ENCODE measurements around the gene CHCHD6. TPM values are rescaled to one million over a fixed set of nuclear protein-coding genes. Genes with fewer than 3 reads are reported as not detected.

The CHCHD6 gene
- polyA plus RNA-seq, 1 donor from 2014 or later, result 102 TPM

DNA sequence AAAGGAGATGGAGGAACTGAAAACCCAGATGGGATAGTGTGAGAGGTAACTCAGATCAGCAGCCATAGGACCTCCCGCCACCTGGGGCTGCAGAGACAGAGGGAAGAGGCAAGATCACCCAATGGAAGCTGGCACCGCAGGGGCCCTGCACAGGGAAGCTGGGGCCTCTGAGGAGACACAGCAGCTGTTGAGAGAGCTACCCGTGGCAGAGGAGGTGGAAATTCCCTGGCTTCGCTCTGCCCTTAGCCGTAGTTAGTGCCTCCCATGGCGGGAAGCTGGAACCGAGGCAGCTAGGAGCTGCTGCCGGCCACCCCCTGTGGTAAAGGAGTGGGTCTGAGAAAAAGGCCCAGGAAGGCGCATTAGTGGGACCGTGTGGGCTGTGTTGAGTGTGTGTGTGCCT lies 260.9 kb downstream of the CHCHD6 start:
- no peaks in the 10 kb centered on the region for H3K79me2 ChIP-seq (replicated peaks; ENCODE audit: insufficient read depth, low read length)
- H4K20me1 ChIP-seq (ENCODE audit: insufficient read depth), result no peaks in the 10 kb centered on the region
- no peak overlapping the region for H3K27ac ChIP-seq (ENCODE audit: low read length)
- no peak overlapping the region for H2AFZ ChIP-seq (ENCODE audit: low read depth, low read length)
- no peaks in the 10 kb centered on the region for H3K9me2 ChIP-seq (ENCODE audit: insufficient read depth, low read length)
- no peaks in the 10 kb centered on the region for H3K36me3 ChIP-seq (ENCODE audit: insufficient read depth, low read length)
- TF ChIP-seq TAF1 (IDR thresholded peaks at IDR 0.05; ENCODE audit: low read depth) (no peak), POLR2AphosphoS5 (IDR thresholded peaks at IDR 0.05) (no peak), EZH2 (IDR thresholded peaks at IDR 0.05; ENCODE audit: borderline replicate concordance, insufficient read depth, low read length, poor library complexity, severe bottlenecking) (no peak), RAD21 (conservative IDR thresholded peaks at IDR 0.05) (no peak), SMC3 (conservative IDR thresholded peaks at IDR 0.05; ENCODE audit: poor library complexity) (no peak), EP300 (conservative IDR thresholded peaks at IDR 0.05; ENCODE audit: poor library complexity, severe bottlenecking) (no peak), MXI1 (conservative IDR thresholded peaks at IDR 0.05; ENCODE audit: poor library complexity, severe bottlenecking) (no peak)
- TF ChIP-seq, protein P1, sequence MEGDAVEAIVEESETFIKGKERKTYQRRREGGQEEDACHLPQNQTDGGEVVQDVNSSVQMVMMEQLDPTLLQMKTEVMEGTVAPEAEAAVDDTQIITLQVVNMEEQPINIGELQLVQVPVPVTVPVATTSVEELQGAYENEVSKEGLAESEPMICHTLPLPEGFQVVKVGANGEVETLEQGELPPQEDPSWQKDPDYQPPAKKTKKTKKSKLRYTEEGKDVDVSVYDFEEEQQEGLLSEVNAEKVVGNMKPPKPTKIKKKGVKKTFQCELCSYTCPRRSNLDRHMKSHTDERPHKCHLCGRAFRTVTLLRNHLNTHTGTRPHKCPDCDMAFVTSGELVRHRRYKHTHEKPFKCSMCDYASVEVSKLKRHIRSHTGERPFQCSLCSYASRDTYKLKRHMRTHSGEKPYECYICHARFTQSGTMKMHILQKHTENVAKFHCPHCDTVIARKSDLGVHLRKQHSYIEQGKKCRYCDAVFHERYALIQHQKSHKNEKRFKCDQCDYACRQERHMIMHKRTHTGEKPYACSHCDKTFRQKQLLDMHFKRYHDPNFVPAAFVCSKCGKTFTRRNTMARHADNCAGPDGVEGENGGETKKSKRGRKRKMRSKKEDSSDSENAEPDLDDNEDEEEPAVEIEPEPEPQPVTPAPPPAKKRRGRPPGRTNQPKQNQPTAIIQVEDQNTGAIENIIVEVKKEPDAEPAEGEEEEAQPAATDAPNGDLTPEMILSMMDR (IDR thresholded peaks at IDR 0.05; ENCODE audit: poor library complexity, severe bottlenecking), result no peak
- TF ChIP-seq, protein P2, sequence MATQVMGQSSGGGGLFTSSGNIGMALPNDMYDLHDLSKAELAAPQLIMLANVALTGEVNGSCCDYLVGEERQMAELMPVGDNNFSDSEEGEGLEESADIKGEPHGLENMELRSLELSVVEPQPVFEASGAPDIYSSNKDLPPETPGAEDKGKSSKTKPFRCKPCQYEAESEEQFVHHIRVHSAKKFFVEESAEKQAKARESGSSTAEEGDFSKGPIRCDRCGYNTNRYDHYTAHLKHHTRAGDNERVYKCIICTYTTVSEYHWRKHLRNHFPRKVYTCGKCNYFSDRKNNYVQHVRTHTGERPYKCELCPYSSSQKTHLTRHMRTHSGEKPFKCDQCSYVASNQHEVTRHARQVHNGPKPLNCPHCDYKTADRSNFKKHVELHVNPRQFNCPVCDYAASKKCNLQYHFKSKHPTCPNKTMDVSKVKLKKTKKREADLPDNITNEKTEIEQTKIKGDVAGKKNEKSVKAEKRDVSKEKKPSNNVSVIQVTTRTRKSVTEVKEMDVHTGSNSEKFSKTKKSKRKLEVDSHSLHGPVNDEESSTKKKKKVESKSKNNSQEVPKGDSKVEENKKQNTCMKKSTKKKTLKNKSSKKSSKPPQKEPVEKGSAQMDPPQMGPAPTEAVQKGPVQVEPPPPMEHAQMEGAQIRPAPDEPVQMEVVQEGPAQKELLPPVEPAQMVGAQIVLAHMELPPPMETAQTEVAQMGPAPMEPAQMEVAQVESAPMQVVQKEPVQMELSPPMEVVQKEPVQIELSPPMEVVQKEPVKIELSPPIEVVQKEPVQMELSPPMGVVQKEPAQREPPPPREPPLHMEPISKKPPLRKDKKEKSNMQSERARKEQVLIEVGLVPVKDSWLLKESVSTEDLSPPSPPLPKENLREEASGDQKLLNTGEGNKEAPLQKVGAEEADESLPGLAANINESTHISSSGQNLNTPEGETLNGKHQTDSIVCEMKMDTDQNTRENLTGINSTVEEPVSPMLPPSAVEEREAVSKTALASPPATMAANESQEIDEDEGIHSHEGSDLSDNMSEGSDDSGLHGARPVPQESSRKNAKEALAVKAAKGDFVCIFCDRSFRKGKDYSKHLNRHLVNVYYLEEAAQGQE (IDR thresholded peaks at IDR 0.05; ENCODE audit: borderline replicate concordance), result no peak
- no peak overlapping the region for H3K4me3 ChIP-seq (ENCODE audit: low read length)
- no peak overlapping the region for H3K4me2 ChIP-seq (ENCODE audit: low read length)
- H3K9me3 ChIP-seq (ENCODE audit: low read length), result no peaks in the 10 kb centered on the region
- no peaks in the 10 kb centered on the region for H3F3A ChIP-seq (ENCODE audit: insufficient read depth, low read length, poor library complexity, severe bottlenecking)
- H3K9ac ChIP-seq (ENCODE audit: low read length), result no peak overlapping the region
- no peaks in the 10 kb centered on the region for H3K27me3 ChIP-seq (ENCODE audit: insufficient read depth, low read depth, low read length)

DNA sequence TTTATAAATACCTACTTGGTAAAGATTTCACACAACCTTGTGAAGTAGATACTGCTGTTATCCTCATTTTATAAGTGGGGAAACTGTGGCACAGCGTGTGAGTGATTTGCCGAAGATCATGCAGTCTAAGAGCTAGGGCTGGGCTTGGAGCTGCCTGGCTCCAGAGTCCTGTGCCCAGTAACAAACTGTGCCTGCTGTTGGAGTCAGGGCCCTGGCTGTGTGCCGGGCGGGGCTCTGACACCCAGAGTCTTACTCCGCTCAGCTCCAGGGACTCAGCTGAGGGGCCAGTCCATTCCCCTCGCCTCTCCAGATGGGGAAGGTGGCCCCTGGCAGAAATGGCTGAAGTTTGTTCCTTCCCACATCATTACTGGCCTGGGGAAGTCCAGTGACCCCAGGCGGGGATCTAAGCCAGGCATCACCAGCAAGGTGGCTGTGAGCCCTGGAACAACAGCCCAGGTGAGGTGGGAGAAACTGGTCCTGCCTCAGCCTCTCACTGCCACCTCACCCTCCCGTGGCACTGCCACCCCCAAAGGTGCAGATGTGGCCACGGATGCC lies 261.6 kb downstream of the CHCHD6 start:
- H3K36me3 ChIP-seq (ENCODE audit: insufficient read depth, low read length), result no peaks in the 10 kb centered on the region
- H3F3A ChIP-seq (ENCODE audit: insufficient read depth, low read length, poor library complexity, severe bottlenecking), result no peaks in the 10 kb centered on the region
- no peaks in the 10 kb centered on the region for H3K79me2 ChIP-seq (replicated peaks; ENCODE audit: insufficient read depth, low read length)
- H3K9ac ChIP-seq (ENCODE audit: low read length), result no peak overlapping the region
- H3K4me3 ChIP-seq (ENCODE audit: low read length), result no peak overlapping the region
- no peak overlapping the region for H3K27ac ChIP-seq (ENCODE audit: low read length)
- H3K4me2 ChIP-seq (ENCODE audit: low read length), result no peak overlapping the region
- H3K9me2 ChIP-seq (ENCODE audit: insufficient read depth, low read length), result no peaks in the 10 kb centered on the region
- H2AFZ ChIP-seq (ENCODE audit: low read depth, low read length), result no peak overlapping the region
- no peaks in the 10 kb centered on the region for H3K9me3 ChIP-seq (ENCODE audit: low read length)
- TF ChIP-seq SMC3 (conservative IDR thresholded peaks at IDR 0.05; ENCODE audit: poor library complexity) (no peak), TAF1 (IDR thresholded peaks at IDR 0.05; ENCODE audit: low read depth) (no peak), POLR2AphosphoS5 (IDR thresholded peaks at IDR 0.05) (no peak), EP300 (conservative IDR thresholded peaks at IDR 0.05; ENCODE audit: poor library complexity, severe bottlenecking) (no peak), EZH2 (IDR thresholded peaks at IDR 0.05; ENCODE audit: borderline replicate concordance, insufficient read depth, low read length, poor library complexity, severe bottlenecking) (no peak), MXI1 (conservative IDR thresholded peaks at IDR 0.05; ENCODE audit: poor library complexity, severe bottlenecking) (no peak)
- TF ChIP-seq, protein P2 (IDR thresholded peaks at IDR 0.05; ENCODE audit: borderline replicate concordance), result no peak
- TF ChIP-seq, protein P1 (IDR thresholded peaks at IDR 0.05; ENCODE audit: poor library complexity, severe bottlenecking), result no peak
- H4K20me1 ChIP-seq (ENCODE audit: insufficient read depth), result no peaks in the 10 kb centered on the region
- no peaks in the 10 kb centered on the region for H3K27me3 ChIP-seq (ENCODE audit: insufficient read depth, low read depth, low read length)

All from neural cell (in vitro differentiated cells).